ENCODE measurements around the gene SOS2. TPM values are rescaled to one million over a fixed set of nuclear protein-coding genes. Genes with fewer than 3 reads are reported as not detected.

Gene SOS2
- total RNA-seq, 1 experiment from 2014 or later = 11.7 TPM

GRCh38 chr14:50084666-50085065 lies 146.7 kb downstream of the SOS2 start:
- Histone ChIP-seq H3K9me2 (ENCODE audit: insufficient read depth) (no peaks in the 10 kb centered on the region), H3K36me3 (ENCODE audit: control insufficient read depth in 1 of 2, insufficient read depth in 2 of 2, low read length in 2 of 2) (no peaks in the 10 kb centered on the region), H3K27me3 (ENCODE audit: insufficient read depth, low read length) (no peaks in the 10 kb centered on the region), H3K27ac (ENCODE audit: low read depth, low read length) (no peak overlapping the region), H3K4me2 (ENCODE audit: low read length) (no peak overlapping the region), H2AFZ (ENCODE audit: low read depth, low read length, poor library complexity, severe bottlenecking) (no peak overlapping the region), H3K4me3 (replicated peaks in 1 of 2; ENCODE audit: low read depth in 1 of 2, low read length in 2 of 2) (no peak overlapping the region), H3K9me3 (ENCODE audit: control insufficient read depth in 1 of 2, insufficient read depth in 1 of 2, low read depth in 1 of 2, low read length in 2 of 2) (no peaks in the 10 kb centered on the region), H3K4me1 (ENCODE audit: control insufficient read depth in 1 of 2, insufficient read depth in 2 of 2, low read length in 2 of 2) (no peaks in the 10 kb centered on the region), H3K79me2 (ENCODE audit: insufficient read depth, low read length) (no peaks in the 10 kb centered on the region), H3K9ac (ENCODE audit: low read length) (no peak overlapping the region), H4K20me1 (ENCODE audit: insufficient read depth) (no peaks in the 10 kb centered on the region)
- ATAC-seq (no peak), DNase-seq (ENCODE audit: low read depth, low spot score) (no peak)
- intact Hi-C loops (cut with micrococcal nuclease) = no loop called here
- ChIA-PET POLR2A (no interaction called here), RAD21 (ENCODE audit: low non-redundant PET in 1 of 2, low total read pairs in 2 of 2, uncharacterized antibody in 2 of 2, unreplicated experiment in 2 of 2) (no interaction called here), CTCF (no interaction called here)
- TF ChIP-seq ATF3 (IDR thresholded peaks at IDR 0.05) = no peak
- TF ChIP-seq MAX (IDR thresholded peaks at IDR 0.05) = no peak
- no peak for TF ChIP-seq ELF1 (IDR thresholded peaks at IDR 0.05; ENCODE audit: borderline replicate concordance, low read depth)
- no peak for TF ChIP-seq SRF (IDR thresholded peaks at IDR 0.05; ENCODE audit: low read depth)
- no peak for TF ChIP-seq ZFX (IDR thresholded peaks at IDR 0.05)
- TF ChIP-seq EGR1 (IDR thresholded peaks at IDR 0.05; ENCODE audit: low read depth) = no peak
- TF ChIP-seq CEBPB (IDR thresholded peaks at IDR 0.05; ENCODE audit: low read depth) = no peak
- TF ChIP-seq RAD21 (IDR thresholded peaks at IDR 0.05; ENCODE audit: low read depth) = no peak
- TF ChIP-seq SIN3A (IDR thresholded peaks at IDR 0.05; ENCODE audit: low read depth) = no peak
- TF ChIP-seq, protein P1, sequence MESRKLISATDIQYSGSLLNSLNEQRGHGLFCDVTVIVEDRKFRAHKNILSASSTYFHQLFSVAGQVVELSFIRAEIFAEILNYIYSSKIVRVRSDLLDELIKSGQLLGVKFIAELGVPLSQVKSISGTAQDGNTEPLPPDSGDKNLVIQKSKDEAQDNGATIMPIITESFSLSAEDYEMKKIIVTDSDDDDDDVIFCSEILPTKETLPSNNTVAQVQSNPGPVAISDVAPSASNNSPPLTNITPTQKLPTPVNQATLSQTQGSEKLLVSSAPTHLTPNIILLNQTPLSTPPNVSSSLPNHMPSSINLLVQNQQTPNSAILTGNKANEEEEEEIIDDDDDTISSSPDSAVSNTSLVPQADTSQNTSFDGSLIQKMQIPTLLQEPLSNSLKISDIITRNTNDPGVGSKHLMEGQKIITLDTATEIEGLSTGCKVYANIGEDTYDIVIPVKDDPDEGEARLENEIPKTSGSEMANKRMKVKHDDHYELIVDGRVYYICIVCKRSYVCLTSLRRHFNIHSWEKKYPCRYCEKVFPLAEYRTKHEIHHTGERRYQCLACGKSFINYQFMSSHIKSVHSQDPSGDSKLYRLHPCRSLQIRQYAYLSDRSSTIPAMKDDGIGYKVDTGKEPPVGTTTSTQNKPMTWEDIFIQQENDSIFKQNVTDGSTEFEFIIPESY (IDR thresholded peaks at IDR 0.05; ENCODE audit: extremely low read depth, insufficient replicate concordance, low read length) = no peak
- TF ChIP-seq POLR2A (IDR thresholded peaks at IDR 0.05; ENCODE audit: borderline replicate concordance, extremely low read depth, insufficient read depth, insufficient read length) = no peak
- TF ChIP-seq CBX3 (IDR thresholded peaks at IDR 0.05; ENCODE audit: low read depth) = no peak
- no peak for TF ChIP-seq POLR2AphosphoS5 (IDR thresholded peaks at IDR 0.05; ENCODE audit: low read depth, low read length)
- BruUV-seq (replicated peaks) = no TSS peak

Data from HCT116 (cell line).